Measurements from ENCODE around the gene MAGI3.
"Not testable (repeated sequence)": the region's sequence is repeated elsewhere in the genome, so short reads cannot be mapped to it uniquely, and the experiment has no call there.

MAGI3 gene

DNA sequence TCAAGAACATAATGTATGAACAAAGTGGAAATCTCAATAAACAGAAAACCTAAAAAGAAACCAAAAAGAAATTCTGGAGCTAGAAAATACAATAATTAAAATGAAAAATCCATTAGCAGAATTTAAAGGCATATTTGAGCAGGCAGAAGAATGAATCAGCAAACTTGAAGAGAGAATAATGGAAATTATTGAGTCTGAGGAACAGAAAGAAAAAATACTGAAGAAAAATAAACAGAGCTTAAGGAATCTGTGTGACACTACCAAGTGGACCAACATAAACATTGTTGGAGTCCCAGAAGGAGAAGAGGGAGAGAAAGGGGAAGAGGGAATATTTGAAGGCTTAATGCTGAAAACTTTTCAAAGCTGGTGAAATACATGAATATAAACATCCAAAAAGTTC, 54.5 kb downstream of the MAGI3 start:
- no peak for DNase-seq (ENCODE audit: low read depth)

DNA sequence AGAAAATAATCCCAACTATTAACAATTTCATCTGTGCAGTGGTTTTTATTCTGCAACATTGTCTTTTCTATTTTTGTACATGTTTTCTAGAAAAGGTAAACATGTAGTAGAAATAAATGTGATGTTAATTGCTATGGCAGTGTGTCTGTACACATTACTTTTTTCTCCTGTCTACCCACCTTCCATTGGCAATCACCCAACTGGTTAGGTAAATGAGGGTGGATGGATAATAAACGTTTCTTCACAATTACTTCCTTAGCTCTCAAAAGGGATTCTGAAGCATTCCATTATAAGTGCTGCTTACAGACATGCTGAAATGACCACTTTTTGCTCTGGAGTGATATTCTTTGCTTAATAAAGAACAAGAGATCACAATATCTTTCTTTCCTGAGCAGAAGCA, 61.4 kb downstream of the MAGI3 start:
- no peak for DNase-seq (ENCODE audit: low read depth)

DNA sequence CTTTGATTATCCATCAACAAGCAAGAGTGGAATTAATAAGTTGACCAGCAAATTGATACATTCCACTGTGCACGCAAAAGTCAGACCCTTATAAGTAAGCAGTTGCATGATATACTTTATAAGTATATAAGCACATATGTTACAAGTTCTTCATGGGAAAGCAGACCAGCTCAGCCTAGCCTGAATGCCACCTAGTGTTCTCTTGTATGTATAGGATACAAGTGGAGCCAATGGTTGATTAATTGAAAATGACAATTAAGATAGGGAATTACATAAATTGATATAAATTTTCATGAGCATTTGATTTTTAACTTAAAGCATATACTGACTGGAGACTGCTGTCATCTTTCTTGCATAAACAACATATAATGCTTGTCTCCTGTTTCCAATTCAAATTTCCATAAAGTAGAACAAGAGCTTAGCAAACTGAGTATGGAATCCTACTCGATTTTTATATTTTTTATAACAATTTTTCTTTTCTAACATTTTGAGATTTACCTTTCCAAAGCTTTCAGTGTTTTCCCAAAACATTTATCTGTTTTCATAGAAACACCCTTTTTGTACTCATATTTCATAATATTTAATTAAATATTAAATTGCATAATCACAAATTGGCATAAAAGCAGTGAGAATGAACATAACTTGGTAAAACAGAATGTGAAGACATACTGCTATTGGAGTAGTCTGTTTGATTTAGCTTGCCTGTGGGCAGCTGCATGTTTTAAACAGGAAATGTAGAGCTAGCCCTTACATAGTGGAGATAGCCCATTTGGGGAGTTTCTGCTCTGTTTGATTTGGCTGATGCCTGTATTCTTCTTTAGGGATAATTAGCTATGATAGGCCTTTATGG, 62.8 kb downstream of the MAGI3 start:
- DNase-seq (ENCODE audit: low read depth) = no peak

DNA sequence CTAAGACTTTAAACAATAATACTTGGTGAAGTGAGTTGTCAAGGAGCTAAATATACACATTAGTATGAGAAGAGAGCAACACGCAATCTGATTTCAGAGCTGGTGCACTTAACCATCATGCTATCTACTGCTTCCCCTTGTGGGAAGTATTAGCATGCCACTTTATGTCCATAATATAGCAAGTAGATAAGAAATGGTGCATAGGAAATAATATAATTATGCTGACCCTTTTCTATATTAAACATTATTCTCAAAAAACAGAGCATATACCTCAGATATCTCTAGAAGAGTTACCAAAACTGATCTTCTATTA, 63.4 kb downstream of the MAGI3 start:
- no peak for DNase-seq (ENCODE audit: low read depth)

DNA sequence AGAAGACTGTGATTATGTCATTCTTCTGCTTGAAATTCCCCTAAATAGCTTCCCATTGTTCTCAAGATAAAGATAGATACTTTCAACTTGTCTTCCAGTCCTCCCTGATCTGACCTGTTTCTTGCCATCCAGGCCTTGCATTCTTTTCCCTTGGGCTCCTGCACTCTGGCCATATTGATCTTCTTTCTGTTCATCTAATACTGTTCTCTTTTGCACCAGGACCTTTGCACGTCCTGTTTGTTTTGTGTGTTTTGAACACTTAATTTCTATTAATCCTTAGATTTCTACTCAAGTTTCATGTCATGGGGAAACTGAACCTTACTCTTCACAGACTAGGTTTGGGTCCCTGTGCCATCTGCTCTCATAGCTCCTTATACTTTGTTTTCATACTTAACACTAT, 65.1 kb downstream of the MAGI3 start:
- DNase-seq (ENCODE audit: low read depth) = no peak

DNA sequence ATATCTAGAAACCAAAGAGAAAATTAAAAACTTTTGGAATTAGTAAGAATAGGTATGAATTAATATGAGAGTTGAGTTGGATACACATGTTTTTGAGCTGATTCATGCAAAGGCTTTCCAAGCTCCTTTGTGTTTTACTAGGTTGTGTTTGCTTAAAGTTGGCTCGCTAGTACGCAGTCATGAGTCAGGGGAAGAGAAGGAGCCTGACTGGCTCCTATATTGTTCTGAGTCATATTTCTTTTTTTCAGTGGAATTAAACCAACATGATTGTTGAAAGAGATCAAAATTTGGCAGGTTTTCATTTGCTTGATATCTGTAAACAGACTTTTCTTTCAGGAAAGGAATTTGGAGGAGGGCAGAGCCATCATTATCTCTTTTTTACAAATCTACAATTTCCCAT, 66.7 kb downstream of the MAGI3 start:
- no peak for DNase-seq (ENCODE audit: low read depth)

DNA sequence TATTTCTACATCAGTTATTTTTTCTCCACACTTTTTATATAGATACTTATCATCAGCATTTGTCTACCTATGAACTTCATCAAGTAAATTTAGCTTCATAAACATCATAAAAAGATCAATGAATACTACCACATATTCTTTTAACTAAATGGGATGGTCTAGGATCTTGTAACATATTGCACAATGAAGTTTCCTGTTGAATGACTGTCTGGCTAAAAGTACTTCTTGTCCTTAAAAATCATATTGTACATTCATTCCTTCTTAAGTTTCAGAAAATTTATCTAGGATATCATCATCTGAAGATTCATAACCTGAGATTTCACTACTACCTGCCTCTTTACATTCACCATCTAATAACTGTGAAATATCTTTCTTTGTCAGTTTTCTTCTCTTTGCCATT, 69.0 kb downstream of the MAGI3 start:
- DNase-seq (ENCODE audit: low read depth) = no peak

DNA sequence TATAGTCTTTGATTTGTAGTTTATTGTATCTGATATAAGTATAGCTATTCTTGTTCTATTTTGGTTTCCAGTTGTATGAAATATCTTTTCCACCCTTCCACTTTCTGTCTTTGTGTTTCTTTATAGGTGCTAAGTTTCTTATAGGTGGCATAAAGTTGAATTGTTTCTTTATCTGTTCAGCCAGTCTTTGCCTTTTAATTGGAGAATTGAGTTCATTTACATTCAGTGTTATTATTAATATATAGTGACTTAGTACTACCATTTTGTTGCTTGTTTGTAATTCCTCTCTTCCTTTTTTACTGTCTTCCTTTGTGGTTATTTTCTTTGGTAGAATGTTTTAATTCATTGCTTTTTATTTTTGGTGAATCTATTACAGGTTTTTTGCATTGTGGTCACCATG, 77.7 kb downstream of the MAGI3 start:
- no peak for DNase-seq (ENCODE audit: low read depth)

DNA sequence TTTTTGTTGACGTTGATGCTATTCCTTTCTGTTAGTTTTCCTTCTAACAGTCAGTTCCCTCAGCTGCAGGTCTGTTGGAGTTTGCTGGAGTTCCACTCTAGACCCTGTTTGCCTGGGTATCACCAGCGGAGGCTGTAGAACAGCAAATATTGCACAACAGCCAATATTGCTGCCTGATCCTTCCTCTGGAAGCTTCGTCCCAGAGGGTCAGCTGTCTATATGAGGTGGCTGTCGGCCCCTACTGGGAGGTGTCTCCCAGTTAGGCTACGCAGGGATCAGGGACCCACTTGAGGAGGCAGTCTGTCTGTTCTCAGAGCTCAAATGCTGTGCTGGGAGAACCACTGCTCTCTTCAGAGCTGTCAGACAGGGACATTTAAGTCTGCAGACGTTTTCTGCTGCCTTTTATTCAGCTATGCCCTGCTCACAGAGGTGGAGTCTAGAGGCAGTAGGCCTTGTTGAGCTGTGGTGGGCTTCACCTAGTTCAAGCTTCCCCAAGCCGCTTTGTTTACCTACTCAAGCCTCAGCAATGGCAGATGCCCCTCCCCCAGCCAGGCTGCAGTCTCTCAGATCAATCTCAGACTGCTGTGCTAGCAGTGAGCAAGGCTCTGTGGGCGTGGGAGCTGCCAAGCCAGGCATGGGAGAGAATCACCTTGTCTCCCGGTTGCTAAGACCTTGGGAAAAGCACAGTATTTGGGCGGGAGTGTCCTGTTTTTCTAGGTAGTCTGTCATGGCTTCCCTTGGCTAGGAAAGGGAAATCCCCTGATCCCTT, 88.3 kb downstream of the MAGI3 start:
- not testable (repeated sequence) for DNase-seq (ENCODE audit: low read depth)

DNA sequence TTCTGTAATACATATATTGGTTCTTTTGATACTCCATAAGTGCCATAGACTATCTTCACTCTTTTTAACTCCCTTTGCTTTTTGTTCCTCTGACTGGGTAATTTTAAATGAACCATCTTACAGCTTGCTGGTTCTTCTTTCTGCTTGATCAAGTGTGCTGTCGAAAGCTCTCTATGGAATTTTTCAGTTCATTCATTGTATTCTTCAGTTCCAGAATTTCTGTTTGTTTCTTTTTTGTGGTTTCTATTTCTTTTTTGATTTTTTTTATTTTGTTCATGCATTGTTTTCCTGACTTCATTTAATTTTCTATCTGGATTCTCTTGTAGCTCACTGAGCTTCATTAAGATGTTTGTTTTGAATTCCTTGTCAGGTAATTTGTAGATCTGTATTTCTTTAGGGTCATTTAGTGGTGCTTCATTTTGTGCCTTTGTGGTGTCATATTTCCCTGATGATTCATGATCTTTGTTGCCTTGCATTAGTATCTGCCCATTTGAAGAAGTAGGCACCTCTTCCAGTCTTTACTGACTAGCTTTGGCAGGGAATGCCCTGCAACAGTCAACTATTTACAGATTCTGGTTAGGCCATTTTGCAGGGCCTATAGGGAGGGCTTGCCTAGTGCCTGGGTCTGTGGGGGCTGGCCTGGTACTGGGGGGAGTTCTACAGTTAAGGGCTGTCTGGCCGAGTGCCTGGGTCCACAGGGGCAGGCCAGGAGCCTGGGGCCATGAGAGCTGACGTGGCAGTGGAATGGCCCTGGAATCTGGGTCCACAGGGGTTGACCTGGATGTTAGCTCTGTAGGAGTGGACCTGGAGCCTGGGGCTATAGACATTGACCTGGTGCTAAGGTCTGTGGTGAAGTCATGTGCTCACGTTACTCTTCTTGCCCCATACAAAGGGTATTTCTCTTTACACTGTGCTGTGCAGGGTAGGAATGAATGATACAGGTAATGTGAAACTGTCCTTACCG, 89.7 kb downstream of the MAGI3 start:
- no peak for DNase-seq (ENCODE audit: low read depth)

DNA sequence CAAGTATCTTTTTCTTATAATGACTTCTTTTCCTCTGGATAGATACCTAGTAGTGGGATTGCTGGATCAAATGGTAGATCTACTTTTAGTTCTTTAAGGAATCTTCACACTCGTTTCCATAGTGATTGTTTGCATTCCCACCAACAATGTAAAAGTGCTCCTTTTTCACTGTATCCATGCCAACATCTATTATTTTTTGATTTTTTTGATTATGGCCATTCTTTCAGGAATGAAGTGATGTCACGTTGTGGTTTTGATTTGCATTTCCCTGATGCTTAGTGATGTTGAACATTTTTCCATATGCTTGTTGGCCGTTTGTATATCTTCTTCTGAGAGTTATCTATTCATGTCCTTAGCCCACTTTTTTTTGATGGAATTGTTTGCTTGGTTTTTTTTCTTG, 94.8 kb downstream of the MAGI3 start:
- not testable (repeated sequence) for DNase-seq (ENCODE audit: low read depth)

DNA sequence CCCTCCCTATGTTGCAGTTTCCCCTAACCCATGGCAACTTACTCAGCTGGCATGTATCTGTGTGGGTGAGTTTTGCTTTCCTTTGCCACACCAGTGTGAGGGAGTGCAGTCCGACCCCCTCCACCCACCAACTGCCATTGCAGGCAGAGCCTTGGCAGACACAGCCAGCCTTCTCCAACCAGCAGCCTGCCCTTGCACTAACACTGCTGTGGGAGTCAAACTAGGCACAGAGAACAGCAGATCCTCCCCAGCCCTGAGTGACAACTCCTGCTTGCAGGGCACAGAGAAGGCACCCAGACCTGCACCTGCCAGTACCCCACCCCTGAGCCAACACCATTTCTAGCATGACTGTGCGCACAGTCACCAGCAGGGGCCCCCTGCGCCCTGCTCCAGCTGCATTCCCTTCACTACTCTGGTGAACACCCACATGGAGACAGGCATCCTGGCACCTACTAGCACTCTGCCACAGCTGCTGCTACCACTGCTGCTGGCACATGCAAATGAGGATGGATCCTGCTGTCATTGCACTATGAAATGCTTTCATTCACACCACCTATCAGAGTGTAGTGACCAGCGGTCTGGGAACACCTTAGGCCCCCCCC, 98.4 kb downstream of the MAGI3 start:
- DNase-seq (ENCODE audit: low read depth) = no peak

DNA sequence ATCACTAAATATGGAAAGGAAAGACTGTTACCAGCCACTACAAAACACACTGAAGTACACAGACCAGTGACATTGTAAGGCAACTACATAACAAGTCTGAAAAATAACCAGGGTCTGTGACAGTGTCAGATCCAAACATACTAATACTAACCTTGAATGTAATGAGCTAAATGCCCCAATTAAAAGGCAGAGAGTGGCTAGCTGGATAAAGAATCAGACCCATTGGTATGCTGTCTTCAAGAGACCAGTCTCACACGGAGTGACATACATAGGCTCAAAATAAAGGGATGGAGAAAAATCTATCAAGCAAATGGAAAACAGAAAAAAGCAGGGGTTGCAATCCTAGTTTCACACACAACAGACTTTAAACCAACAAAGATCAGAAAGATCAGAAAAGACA, 100.1 kb downstream of the MAGI3 start:
- no peak for DNase-seq (ENCODE audit: low read depth)

DNA sequence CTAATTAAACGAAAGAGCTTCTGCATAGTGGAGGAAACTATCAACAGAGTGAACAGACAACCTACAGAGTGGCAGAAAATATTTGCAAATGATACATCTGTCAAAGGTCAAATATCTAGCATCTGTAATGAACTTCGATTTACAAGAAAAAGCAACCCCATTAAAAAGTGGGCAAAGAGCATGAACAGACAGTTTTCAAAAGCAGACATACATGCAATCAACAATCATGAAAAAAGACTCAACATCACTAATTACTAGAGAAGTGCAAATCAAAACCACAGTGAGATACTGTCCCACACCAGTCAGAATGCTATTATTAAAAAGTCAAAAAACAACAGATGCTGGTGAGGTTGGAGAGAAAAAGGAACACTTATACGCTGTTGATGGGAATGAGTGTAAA, 103.2 kb downstream of the MAGI3 start:
- DNase-seq (ENCODE audit: low read depth) = no peak

DNA sequence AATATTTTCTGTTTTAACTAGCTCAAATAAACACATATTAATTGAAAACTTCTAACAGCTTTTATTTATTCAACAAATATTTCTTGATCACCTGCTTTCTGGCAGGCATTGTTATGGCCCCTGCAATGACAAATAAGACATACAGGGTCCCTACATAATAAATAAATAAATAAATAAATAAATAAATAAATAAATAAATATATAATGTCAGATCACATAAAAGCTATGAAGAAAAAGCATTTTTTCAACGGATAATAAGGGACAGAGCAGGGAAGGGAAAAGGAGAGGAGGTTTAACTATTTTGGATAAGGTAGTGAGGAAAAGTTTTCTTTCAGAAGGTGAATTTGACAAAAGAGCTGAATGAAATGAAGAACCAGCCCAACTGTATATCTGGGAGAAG, 115.0 kb downstream of the MAGI3 start:
- DNase-seq (ENCODE audit: low read depth) = no peak

DNA sequence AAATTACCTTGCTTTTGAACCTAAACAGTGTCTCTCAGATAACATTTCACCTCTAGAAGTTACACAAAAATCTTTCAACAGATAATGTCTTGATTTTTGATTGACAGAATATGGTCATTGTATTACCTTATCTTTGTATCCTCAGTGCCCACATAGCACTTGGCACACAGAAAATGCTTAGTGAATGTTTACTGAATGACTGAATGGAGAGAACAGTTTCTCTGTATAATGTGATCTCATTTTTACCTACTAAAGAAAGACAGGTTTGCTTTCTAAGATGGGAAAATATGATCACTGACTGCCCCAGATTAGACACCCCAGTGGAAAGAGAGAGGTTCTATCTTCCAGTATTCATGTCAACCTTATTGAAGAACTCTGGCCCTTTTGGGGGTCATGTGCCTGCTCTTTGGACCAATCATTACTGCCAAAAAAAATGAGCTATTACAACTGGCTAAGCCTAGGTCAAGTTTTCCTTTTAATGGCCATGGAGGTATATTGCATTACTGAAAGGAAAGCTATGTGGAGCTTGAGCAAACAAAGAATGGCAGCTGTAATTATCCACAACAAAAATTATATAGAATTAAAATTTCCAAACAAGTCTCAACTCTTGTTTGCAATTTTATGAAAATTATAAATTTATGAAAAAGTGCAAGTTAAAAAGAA, 117.4 kb downstream of the MAGI3 start:
- no peak for DNase-seq (ENCODE audit: low read depth)

DNA sequence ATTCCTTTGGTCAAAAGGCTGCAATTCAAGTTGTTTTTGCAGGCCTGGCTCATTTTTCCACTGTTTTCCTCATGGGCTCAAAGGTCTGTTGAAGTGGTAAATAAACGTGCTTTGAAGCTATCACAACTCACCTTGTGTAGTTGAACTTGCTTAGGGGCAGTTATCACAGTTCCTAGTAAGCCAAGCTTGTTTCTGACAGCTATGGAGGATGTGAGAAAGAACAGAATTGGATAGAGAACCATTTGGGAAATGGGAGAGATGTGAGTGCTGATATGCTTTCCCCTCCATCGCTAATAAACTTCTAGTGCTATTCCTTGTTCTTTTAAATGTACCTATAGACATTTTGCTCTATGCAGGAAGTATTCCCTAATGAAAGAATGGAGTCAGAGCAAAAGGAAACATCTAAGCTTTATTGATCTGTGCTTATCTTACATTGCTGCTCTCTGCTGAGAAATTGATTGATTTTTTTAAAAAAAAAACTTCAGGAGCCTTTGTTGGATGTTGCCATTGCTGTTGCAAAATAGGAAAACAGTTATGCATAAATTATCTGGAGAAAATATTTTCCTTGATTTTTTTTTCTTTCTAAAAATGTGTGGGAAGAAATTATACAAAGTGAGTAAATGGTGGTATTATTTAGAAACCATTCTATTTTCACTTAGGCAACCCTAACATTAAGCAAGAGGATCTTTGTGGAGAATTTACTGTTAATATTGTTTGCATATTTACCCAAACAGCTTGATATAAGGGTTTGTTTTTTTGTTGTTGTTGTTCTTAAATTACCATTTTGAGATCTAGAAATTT, 118.2 kb downstream of the MAGI3 start:
- no peak for DNase-seq (ENCODE audit: low read depth)

DNA sequence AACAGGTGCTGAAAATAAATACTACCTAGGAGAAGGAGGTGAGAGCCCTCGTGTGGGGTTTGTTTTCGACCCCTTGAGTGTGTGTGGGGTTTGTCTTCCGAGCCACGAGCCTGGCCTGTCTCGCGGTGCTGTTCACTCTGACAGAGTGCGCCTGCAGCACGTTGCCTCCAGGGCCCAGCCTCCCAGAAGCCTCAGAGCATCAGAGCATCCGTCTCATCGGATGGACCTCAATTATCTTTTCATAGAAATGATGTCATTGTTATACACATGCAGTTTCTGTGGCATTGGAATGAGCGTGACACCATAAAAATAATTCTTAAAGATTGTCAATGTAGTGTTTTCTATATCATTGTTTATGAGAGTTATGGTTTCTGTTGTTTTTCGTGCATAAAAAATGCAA, 119.5 kb downstream of the MAGI3 start:
- DNase-seq (ENCODE audit: low read depth) = not testable (repeated sequence)

DNA sequence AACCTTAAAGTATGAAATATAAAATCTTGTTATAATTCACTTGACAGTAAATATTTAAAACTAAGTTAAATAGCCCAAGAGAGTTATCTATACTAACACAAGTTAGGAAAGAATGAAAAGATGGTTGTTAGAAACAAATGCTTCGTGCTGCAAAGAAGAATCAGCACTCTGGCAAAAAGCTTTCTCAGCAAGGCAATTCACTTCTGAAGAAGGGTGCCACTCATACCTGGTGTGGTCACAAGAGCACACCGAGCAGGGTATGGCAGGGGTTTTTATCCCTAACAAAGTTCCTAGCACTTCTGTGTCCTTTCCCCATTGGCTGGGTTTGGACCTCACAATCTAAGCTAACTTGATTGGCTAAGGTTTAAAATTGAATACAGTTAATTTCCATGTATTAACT, 121.0 kb downstream of the MAGI3 start:
- DNase-seq (ENCODE audit: low read depth) = no peak

DNA sequence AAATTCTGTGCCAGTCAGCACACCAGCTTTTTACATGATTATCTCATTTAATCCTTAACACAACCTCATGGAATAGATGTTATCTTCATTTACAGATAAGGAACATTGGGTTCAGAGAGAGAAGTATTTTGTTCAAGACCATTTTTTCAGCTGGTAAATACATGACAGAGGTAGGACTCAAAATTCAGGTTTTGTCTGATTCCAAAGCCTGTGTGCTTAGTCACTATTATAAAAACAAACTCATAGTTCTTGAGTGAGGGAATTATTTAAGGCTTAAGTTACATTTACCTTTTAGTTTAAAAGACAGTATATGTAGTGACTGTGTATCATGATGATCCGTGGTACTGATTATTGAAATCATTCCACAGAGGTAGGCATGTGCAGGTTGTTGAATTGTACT, 125.2 kb downstream of the MAGI3 start:
- no peak for DNase-seq (ENCODE audit: low read depth)

DNA sequence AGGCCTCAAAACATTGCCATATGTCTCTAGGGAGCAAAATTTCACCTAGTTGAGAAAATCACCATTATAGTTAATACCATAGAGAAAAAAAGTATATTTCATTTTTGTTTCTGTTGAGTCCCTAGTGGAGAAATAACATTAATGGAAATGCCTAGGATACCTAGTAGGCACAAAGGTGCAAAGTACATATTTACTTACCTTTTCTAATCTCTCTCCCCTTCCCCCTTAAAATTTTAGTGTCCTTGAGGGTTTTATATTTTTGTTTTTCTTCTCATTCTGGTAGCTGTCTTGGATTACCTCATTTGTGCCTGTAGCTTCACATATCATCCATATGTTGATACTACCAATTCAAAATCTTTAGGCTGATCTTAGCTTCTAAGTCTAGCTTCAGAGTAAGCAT, 127.0 kb downstream of the MAGI3 start:
- DNase-seq (ENCODE audit: low read depth) = no peak
